Neural progenitor cell (in vitro differentiated cells): ENCODE measurements around the gene RNPEP.

Experiments used
- EZH2 ChIP-seq: fragments of 200-600 bp; sonication (generic); IDR thresholded peaks from 2 replicates; pipeline ENCODE4 v1.6.1; 2017; ENCODE audit warnings: antibody characterized with exemption, mild to moderate bottlenecking, moderate library complexity
- TF ChIP-seq, protein P1 (sequence below): fragments of 200-600 bp; sonication (generic); IDR thresholded peaks from 2 replicates; pipeline ENCODE4 v1.5.1; 2017; ENCODE audit warnings: antibody characterized with exemption, mild to moderate bottlenecking

- TF ChIP-seq, protein P1, sequence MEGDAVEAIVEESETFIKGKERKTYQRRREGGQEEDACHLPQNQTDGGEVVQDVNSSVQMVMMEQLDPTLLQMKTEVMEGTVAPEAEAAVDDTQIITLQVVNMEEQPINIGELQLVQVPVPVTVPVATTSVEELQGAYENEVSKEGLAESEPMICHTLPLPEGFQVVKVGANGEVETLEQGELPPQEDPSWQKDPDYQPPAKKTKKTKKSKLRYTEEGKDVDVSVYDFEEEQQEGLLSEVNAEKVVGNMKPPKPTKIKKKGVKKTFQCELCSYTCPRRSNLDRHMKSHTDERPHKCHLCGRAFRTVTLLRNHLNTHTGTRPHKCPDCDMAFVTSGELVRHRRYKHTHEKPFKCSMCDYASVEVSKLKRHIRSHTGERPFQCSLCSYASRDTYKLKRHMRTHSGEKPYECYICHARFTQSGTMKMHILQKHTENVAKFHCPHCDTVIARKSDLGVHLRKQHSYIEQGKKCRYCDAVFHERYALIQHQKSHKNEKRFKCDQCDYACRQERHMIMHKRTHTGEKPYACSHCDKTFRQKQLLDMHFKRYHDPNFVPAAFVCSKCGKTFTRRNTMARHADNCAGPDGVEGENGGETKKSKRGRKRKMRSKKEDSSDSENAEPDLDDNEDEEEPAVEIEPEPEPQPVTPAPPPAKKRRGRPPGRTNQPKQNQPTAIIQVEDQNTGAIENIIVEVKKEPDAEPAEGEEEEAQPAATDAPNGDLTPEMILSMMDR: no peak
- TF ChIP-seq EZH2: no peak
Observed at GRCh38 chr1:201988601-201989000, 6.2 kb downstream of the RNPEP start.
